Trophoblast cell (in vitro differentiated cells and primary cell): ENCODE data around the gene NOX4.
A peak's percentile ranks its signal among the peaks of the same experiment; 100 is the strongest.

Source experiments
- DNase-seq, 2 donors: peaks; one replicate each; pipeline ENCODE4 v3.0.0-alpha.2; 2016
- H2AFZ ChIP-seq: 2 replicates; pipeline ENCODE4 v1.6.1; 2013; ENCODE audit warnings: low read length, moderate library complexity, mild to moderate bottlenecking; ENCODE audit not compliant: insufficient read depth, poor library complexity
- H2AK5ac ChIP-seq: 2 replicates; pipeline ENCODE4 v1.6.1; 2013; ENCODE audit warnings: mild to moderate bottlenecking, low read length
- H2BK120ac ChIP-seq: 2 replicates; pipeline ENCODE4 v1.6.1; 2013; ENCODE audit warnings: low read length, mild to moderate bottlenecking, moderate library complexity; ENCODE audit not compliant: insufficient read depth, poor library complexity
- H2BK12ac ChIP-seq: 2 replicates; pipeline ENCODE4 v1.6.1; 2013; ENCODE audit warnings: mild to moderate bottlenecking, low read length, moderate library complexity
- H2BK5ac ChIP-seq: 2 replicates; pipeline ENCODE4 v1.6.1; 2013; ENCODE audit warnings: low read length, low read depth, moderate library complexity, mild to moderate bottlenecking; ENCODE audit not compliant: poor library complexity
- H3K14ac ChIP-seq: 2 replicates; pipeline ENCODE4 v1.6.1; 2013; ENCODE audit warnings: mild to moderate bottlenecking, low read length
- H3K18ac ChIP-seq: 2 replicates; pipeline ENCODE4 v1.6.1; 2013; ENCODE audit warnings: mild to moderate bottlenecking, low read length
- H3K23ac ChIP-seq: 2 replicates; pipeline ENCODE4 v1.6.1; 2013; ENCODE audit warnings: low read length
- H3K27ac ChIP-seq: 2 replicates; pipeline ENCODE4 v1.5.1; 2013; ENCODE audit warnings: low read depth, mild to moderate bottlenecking, inconsistent platforms, low read length, moderate library complexity
- H3K27me3 ChIP-seq: 2 replicates; pipeline ENCODE4 v1.6.1; 2013; ENCODE audit warnings: inconsistent platforms, mild to moderate bottlenecking, low read length, moderate library complexity; ENCODE audit not compliant: insufficient read depth
- H3K36me3 ChIP-seq, 2 experiments: 1 replicate in 1 of 2; 2 replicates in 1 of 2; pipeline ENCODE4 v1.6.1; 2013; ENCODE audit warnings: low read length in 2 of 2, mild to moderate bottlenecking in 2 of 2, moderate library complexity in 1 of 2; ENCODE audit not compliant: insufficient read depth in 2 of 2, control insufficient read depth in 1 of 2
- H3K4ac ChIP-seq: 2 replicates; pipeline ENCODE4 v1.6.1; 2013; ENCODE audit warnings: low read depth, mild to moderate bottlenecking, low read length, moderate library complexity
- H3K4me1 ChIP-seq, 2 experiments: 1 replicate in 1 of 2; 2 replicates in 1 of 2; pipeline ENCODE4 v1.6.1; 2013; ENCODE audit warnings: low read length in 2 of 2, mild to moderate bottlenecking in 2 of 2, moderate library complexity in 1 of 2; ENCODE audit not compliant: insufficient read depth in 2 of 2, control insufficient read depth in 1 of 2
- H3K4me2 ChIP-seq: 2 replicates; pipeline ENCODE4 v1.6.1; 2013; ENCODE audit warnings: inconsistent platforms, mild to moderate bottlenecking, low read length, moderate library complexity
- H3K4me3 ChIP-seq: 2 replicates; pipeline ENCODE4 v1.5.1; 2013; ENCODE audit warnings: mild to moderate bottlenecking, low read depth, low read length, inconsistent platforms
- H3K79me1 ChIP-seq: one replicate; pipeline ENCODE4 v1.6.1; 2013; ENCODE audit warnings: low read length
- H3K79me2 ChIP-seq: 2 replicates; pipeline ENCODE4 v1.6.1; 2013; ENCODE audit warnings: low read length, mild to moderate bottlenecking; ENCODE audit not compliant: control insufficient read depth, insufficient read depth, poor library complexity
- H3K9ac ChIP-seq: 2 replicates; pipeline ENCODE4 v1.6.1; 2013; ENCODE audit warnings: mild to moderate bottlenecking, low read length
- H3K9me3 ChIP-seq: 2 replicates; pipeline ENCODE4 v1.6.1; 2013; ENCODE audit warnings: low read depth, mild to moderate bottlenecking, control low read depth, inconsistent platforms, low read length; ENCODE audit not compliant: insufficient read depth
- H4K12ac ChIP-seq: 2 replicates; pipeline ENCODE4 v1.6.1; 2013; ENCODE audit warnings: low read depth, mild to moderate bottlenecking, low read length, moderate library complexity
- H4K8ac ChIP-seq: 2 replicates; pipeline ENCODE4 v1.6.1; 2013; ENCODE audit warnings: low read depth, mild to moderate bottlenecking, low read length, moderate library complexity
- H4K91ac ChIP-seq: one replicate; pipeline ENCODE4 v1.6.1; 2013; ENCODE audit warnings: low read depth, mild to moderate bottlenecking, low read length, moderate library complexity
- WGBS: extraction: QIAGEN DNeasy Blood & Tissue Kit; methylation state at CpG from one replicate; pipeline ENCODE4 v1.1.7; 2013; ENCODE audit warnings: missing lambda C conversion rate; ENCODE audit not compliant: insufficient read length, insufficient coverage; ENCODE audit errors: extremely low coverage; 5-methylcytosine and 5-hydroxymethylcytosine counted together

NOX4 gene

GRCh38 chr11:89516496-89516895 is 25.3 kb upstream of the NOX4 start:
- H2BK120ac ChIP-seq: peak overlapping the region; percentile 93
- H3K27me3 ChIP-seq: no peaks in the 10 kb centered on the region
- H3K9ac ChIP-seq: no peak overlapping the region
- no peaks in the 10 kb centered on the region for H3K79me2 ChIP-seq
- no peaks in the 10 kb centered on the region for H3K9me3 ChIP-seq
- peak overlapping the region; percentile 90 for H3K27ac ChIP-seq
- H3K18ac ChIP-seq: no peak overlapping the region
- no peak overlapping the region for H3K23ac ChIP-seq
- H2AFZ ChIP-seq: no peak overlapping the region
- DNase-seq: peak in 1 of 2 donors; percentile 72
- H2BK12ac ChIP-seq: peak overlapping the region; percentile 94
- peak overlapping the region; percentile 96 for H2BK5ac ChIP-seq
- peaks cover 2% of the 10 kb centered on the region for H3K79me1 ChIP-seq
- H3K4ac ChIP-seq: no peak overlapping the region
- no peaks in the 10 kb centered on the region for H3K36me3 ChIP-seq
- no peak overlapping the region for H4K8ac ChIP-seq
- H3K14ac ChIP-seq: no peak overlapping the region
- H4K12ac ChIP-seq: no peak overlapping the region
- H4K91ac ChIP-seq: no peak overlapping the region
- H3K4me3 ChIP-seq: no peak overlapping the region
- peaks cover 2% of the 10 kb centered on the region in 2 experiments for H3K4me1 ChIP-seq
- no peak overlapping the region for H3K4me2 ChIP-seq
- WGBS: no CpG with 5 or more reads among the region's 2 CpGs
- no peak overlapping the region for H2AK5ac ChIP-seq

- H3K79me2 ChIP-seq: no peaks in the 10 kb centered on the region
- no peak for DNase-seq
- no peak overlapping the region for H2BK5ac ChIP-seq
- no peaks in the 10 kb centered on the region for H3K27me3 ChIP-seq
- no peak overlapping the region for H2BK12ac ChIP-seq
- no peaks in the 10 kb centered on the region for H3K36me3 ChIP-seq
- H4K91ac ChIP-seq: no peak overlapping the region
- H3K4me3 ChIP-seq: no peak overlapping the region
- no peaks in the 10 kb centered on the region for H3K9me3 ChIP-seq
- no peak overlapping the region for H2AK5ac ChIP-seq
- no peak overlapping the region for H3K4ac ChIP-seq
- no peak overlapping the region for H3K23ac ChIP-seq
- no peak overlapping the region for H4K8ac ChIP-seq
- H3K27ac ChIP-seq: no peak overlapping the region
- no peak overlapping the region for H2AFZ ChIP-seq
- H4K12ac ChIP-seq: no peak overlapping the region
- H3K9ac ChIP-seq: no peak overlapping the region
- WGBS: no CpG with 5 or more reads among the region's 5 CpGs
- H3K18ac ChIP-seq: no peak overlapping the region
- H3K79me1 ChIP-seq: no peaks in the 10 kb centered on the region
- no peaks in the 10 kb centered on the region for H3K4me1 ChIP-seq
- no peak overlapping the region for H3K14ac ChIP-seq
- H2BK120ac ChIP-seq: no peak overlapping the region
- H3K4me2 ChIP-seq: no peak overlapping the region
Observed at GRCh38 chr11:89508544-89508943, 17.4 kb upstream of the NOX4 start.

GRCh38 chr11:89504270-89504669 is 13.1 kb upstream of the NOX4 start:
- Histone ChIP-seq H2BK5ac (no peak overlapping the region), H3K14ac (no peak overlapping the region), H3K23ac (no peak overlapping the region), H3K4me3 (no peak overlapping the region), H3K79me1 (no peaks in the 10 kb centered on the region), H4K91ac (no peak overlapping the region), H4K8ac (no peak overlapping the region), H2AK5ac (no peak overlapping the region), H3K4me2 (no peak overlapping the region), H3K27me3 (no peaks in the 10 kb centered on the region), H2BK120ac (no peak overlapping the region), H4K12ac (no peak overlapping the region), H3K9me3 (no peaks in the 10 kb centered on the region), H3K9ac (no peak overlapping the region), H3K79me2 (no peaks in the 10 kb centered on the region), H3K4me1 (no peaks in the 10 kb centered on the region), H3K18ac (no peak overlapping the region), H3K27ac (no peak overlapping the region), H2BK12ac (no peak overlapping the region), H3K4ac (no peak overlapping the region), H3K36me3 (no peaks in the 10 kb centered on the region), H2AFZ (no peak overlapping the region)
- no peak for DNase-seq
- WGBS: no CpG with 5 or more reads among the region's 2 CpGs

DNA sequence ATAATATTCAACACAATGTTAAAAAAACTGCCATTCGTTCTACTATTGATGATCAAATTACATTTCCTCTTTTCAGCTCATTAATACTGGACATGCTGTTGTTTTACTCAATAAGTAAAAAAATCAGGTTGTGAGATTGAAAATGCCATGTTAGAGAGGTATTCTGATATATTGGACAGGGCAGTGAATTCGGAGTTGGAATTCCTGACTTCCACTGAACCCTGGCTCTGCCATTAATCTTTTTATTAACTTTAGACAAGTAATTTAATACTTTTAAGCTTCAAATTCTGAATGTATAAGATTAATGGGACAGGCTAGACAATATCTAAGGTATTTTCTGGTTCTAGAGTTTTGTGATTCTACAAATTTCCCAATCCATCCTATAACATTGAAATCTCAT is 12.2 kb upstream of the NOX4 start:
- H3K14ac ChIP-seq: no peak overlapping the region
- H4K8ac ChIP-seq: no peak overlapping the region
- no CpG with 5 or more reads among the region's 2 CpGs for WGBS
- no peaks in the 10 kb centered on the region for H3K9me3 ChIP-seq
- H3K36me3 ChIP-seq: no peaks in the 10 kb centered on the region
- no peak overlapping the region for H2AK5ac ChIP-seq
- no peaks in the 10 kb centered on the region for H3K79me2 ChIP-seq
- H2BK5ac ChIP-seq: no peak overlapping the region
- H2BK120ac ChIP-seq: no peak overlapping the region
- no peak overlapping the region for H3K23ac ChIP-seq
- H3K27me3 ChIP-seq: no peaks in the 10 kb centered on the region
- DNase-seq: no peak
- H2AFZ ChIP-seq: no peak overlapping the region
- no peak overlapping the region for H4K12ac ChIP-seq
- H3K4ac ChIP-seq: no peak overlapping the region
- no peak overlapping the region for H3K4me3 ChIP-seq
- no peak overlapping the region for H2BK12ac ChIP-seq
- H3K27ac ChIP-seq: no peak overlapping the region
- no peak overlapping the region for H3K18ac ChIP-seq
- peaks cover 0 to 3% of the 10 kb centered on the region in 2 experiments for H3K4me1 ChIP-seq
- H3K4me2 ChIP-seq: no peak overlapping the region
- H3K79me1 ChIP-seq: peaks cover 5% of the 10 kb centered on the region
- H3K9ac ChIP-seq: no peak overlapping the region
- no peak overlapping the region for H4K91ac ChIP-seq
